GM12892 (cell line): ENCODE data around the gene KYNU.

Source experiments
- DNase-seq: peaks from one replicate; pipeline ENCODE4 v3.0.0; 2011; ENCODE audit not compliant: insufficient read length
- FAIRE-seq: peaks from 2 replicates; lab custom pipeline; 2011; peaks lifted over from hg19 to GRCh38; lab: Jason Lieb, UNC
- POLR2A ChIP-seq: IDR thresholded peaks from 2 replicates; pipeline ENCODE4 v1.6.1; 2011; ENCODE audit warnings: low read depth, low read length, control low read depth
- POLR2AphosphoS5 ChIP-seq: IDR thresholded peaks from 2 replicates; pipeline ENCODE4 v1.6.1; 2011; ENCODE audit warnings: low read depth, low read length, control low read depth
- TAF1 ChIP-seq: IDR thresholded peaks from 2 replicates; pipeline ENCODE4 v1.6.1; 2011; ENCODE audit warnings: low read depth, mild to moderate bottlenecking, control low read depth, low read length, borderline replicate concordance

KYNU gene

DNA sequence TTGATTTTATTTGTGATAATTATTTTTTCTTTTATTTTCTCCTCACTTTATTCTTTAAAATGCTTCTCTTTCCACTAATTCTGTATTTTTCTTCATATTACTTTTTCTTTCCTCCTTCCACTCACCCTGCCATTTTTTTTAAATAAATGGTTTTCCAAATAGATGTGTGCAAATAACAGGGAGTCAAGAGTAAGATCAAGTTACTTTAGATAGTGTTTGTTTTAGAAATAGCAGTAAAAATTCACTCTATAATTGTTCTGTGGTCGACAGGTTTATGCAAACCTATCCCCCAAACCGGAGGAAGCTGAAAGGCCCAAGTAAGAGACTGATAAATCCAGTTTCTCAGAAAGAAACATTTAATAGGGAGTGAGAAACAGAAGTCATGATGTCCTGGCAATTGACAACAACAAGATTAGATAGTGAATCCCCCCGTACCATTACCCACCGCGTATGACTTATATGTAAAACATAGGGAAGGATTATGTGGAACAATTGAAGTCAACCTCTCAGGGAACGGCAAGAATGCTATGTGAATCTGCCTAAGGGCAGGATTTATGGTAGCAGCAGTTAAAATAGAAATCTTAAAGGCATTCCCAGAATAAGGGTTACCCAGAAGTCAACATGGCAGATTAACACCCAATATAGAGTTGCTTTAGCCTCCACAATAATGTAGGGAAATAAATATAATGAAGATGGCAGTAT, 75.5 kb downstream of the KYNU start:
- TF ChIP-seq POLR2A = no peak
- TF ChIP-seq POLR2AphosphoS5 = no peak
- no peak for TF ChIP-seq TAF1
- no peak for FAIRE-seq
- no peak for DNase-seq

DNA sequence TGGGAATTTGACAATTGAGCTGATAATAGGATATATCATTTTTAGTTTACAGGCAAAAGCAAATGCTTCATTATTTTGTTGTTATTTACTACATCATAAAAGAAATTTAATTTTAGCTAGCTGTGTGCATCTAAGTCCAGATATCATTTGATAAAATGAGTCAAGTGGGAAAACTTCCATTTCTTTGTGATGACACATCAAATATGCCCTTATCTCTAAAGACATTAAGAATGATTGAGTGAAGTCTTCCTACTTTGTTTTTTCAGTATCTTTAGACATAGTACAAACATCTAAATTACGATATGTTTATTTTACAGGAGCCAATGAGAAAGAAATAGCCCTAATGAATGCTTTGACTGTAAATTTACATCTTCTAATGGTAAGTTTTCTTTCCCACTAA, 77.0 kb downstream of the KYNU start:
- DNase-seq = no peak

DNA sequence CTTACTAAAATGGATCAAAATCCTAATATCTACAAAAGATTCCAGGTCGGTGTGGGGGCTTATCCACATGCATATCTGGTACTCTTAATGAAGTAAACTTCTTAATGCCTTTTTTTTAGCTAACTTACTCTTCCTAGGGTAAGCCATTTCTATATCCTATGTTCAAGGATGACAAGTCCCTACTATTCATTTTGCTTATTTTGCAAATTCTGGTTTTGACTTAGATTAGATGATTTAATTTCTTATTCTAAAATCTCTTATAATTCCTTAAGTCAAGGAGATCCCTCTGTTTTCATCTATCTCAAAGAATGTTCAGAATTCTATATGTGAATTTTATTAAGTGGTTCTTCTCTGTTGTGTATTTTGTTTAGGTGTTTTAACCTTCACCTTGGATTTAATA, 79.7 kb downstream of the KYNU start:
- FAIRE-seq (no peak), DNase-seq (no peak)
- TF ChIP-seq TAF1 (no peak), POLR2A (no peak), POLR2AphosphoS5 (no peak)

More for the DNA sequence above, 77.0 kb downstream of the KYNU start:
- FAIRE-seq = no peak
- TF ChIP-seq POLR2A (no peak), TAF1 (no peak), POLR2AphosphoS5 (no peak)

DNA sequence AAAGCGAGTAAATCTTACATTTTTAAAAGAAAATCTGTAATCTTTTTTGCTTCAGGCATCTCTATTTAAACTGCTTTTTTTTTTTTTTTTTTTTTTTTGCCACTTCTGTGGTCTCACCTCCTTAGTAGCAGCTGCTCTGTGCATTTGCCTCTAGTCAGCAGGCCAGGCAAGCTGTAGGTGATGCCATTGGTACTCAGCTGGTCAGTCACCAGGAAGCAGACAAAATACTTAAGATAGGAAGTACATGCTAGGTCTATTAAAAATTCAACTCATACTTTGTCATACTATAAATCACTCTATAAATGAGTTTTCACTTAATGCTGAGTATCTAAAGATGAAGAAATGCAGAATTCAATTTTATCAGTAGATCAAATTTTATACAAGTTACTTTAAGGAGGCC, 83.7 kb downstream of the KYNU start:
- FAIRE-seq (no peak), DNase-seq (no peak)
- TF ChIP-seq POLR2A (no peak), POLR2AphosphoS5 (no peak), TAF1 (no peak)

DNA sequence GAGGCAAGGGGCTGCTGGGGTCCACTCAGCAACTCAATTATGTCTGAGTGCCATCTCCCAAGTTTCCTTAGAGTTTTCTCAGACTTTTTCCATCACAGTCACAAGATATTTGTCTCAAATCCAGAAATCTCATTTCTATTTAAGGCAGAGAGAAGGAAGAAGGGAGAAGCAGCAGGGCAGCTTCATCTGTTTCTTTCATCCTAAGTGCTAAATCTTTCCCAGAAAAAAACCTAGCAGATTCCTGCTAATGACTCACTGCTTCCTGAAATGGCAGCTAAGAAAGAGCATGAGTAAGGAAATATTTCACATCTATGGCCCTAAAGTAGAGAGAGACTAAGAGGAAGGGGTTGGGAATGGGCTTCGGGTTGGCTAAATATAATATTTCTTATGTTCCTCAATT, 88.0 kb downstream of the KYNU start:
- TF ChIP-seq TAF1 = no peak
- no peak for TF ChIP-seq POLR2A
- no peak for TF ChIP-seq POLR2AphosphoS5
- DNase-seq (no peak), FAIRE-seq (no peak)

DNA sequence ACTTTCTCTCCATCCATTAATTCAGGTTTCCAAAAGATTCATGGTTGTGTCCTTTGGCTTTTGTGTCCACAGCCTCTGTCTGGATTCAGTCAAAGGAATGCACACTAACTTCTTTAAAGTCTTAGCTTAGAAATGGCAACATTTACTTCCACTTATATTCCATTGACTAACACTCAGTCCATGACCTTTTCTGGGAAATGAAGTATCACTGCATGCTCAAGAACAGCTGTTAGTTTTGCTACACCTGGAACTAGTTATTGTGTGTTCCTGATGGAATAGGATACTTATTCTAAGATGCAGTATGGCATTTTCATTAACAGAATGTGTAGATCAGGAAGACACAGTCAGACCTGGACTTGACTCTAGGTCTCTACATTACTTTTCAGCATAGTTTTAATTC, 88.8 kb downstream of the KYNU start:
- FAIRE-seq = no peak
- DNase-seq = no peak
- TF ChIP-seq POLR2A (no peak), POLR2AphosphoS5 (no peak), TAF1 (no peak)

DNA sequence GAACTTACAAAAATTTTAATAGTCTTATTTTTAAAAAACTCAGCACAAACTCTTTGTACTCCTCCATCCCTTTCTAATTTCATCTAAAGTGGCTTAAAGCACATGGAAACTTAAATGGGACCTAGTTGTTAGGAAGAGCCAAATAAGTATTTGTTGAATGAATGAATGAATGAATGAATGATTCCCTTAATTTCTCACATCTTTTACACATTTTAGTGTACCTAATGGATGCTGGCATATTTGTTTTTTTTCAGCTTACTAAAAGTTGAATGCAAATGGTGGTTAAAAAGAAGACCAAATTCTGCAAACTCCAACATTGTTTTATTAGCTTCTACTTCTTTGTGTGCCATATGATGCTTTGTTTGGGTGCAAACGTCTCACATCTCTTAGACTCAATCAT, 89.6 kb downstream of the KYNU start:
- peak; percentile 30 for FAIRE-seq
- DNase-seq = no peak
- no peak for TF ChIP-seq POLR2A
- no peak for TF ChIP-seq TAF1
- no peak for TF ChIP-seq POLR2AphosphoS5

DNA sequence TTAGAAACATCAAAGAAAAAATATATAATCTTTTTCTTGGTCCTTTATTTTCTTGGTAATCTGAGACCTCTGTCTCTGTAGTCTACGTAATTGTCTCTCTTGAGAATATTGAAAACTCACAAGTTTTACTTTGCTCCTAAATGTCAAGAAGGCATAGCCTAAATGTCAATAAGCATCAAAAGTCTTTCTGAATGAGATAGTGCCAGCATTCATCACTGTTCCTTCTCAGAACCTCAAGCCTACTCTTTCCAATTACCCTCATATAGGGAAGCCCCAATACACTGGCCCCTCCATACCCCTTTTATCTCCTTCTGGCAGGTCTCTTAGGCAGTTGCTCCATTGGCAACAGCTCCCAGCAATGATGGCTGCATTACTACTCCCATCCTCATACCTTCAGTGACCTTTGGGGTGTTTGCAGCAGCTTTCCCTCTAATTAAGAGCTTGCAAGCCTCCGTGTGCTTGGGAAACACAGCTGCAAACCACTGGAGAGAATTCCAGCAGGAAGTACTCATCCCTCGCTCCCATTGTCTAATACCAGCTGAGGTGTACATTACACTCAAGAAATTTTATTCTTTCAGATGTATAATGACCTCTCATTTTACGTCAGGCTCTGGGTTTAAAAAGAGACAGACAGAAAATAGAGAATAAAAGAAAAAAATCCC, 95.8 kb downstream of the KYNU start:
- no peak for DNase-seq
- no peak for FAIRE-seq
- TF ChIP-seq POLR2A = no peak
- TF ChIP-seq POLR2AphosphoS5 = no peak
- TF ChIP-seq TAF1 = no peak

DNA sequence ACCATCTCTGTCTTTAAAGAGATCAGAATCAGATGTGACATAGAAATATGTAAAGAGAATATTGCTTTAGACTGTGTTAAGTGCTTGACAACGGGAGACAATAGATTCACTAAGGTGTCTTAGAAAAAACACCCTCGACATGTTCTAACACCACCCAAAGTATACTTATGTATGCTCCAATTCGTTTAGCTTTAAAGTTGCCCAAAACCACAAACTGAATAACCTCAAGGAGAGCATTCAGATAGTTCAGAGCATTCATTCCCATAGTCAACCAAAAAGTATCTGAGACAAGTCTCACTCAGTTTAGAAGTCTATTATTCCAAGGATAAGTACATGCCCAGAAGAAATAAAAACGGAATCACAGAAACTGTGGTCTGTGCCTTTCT, 96.4 kb downstream of the KYNU start:
- no peak for DNase-seq
- TF ChIP-seq POLR2AphosphoS5 (no peak), TAF1 (no peak), POLR2A (no peak)
- no peak for FAIRE-seq

DNA sequence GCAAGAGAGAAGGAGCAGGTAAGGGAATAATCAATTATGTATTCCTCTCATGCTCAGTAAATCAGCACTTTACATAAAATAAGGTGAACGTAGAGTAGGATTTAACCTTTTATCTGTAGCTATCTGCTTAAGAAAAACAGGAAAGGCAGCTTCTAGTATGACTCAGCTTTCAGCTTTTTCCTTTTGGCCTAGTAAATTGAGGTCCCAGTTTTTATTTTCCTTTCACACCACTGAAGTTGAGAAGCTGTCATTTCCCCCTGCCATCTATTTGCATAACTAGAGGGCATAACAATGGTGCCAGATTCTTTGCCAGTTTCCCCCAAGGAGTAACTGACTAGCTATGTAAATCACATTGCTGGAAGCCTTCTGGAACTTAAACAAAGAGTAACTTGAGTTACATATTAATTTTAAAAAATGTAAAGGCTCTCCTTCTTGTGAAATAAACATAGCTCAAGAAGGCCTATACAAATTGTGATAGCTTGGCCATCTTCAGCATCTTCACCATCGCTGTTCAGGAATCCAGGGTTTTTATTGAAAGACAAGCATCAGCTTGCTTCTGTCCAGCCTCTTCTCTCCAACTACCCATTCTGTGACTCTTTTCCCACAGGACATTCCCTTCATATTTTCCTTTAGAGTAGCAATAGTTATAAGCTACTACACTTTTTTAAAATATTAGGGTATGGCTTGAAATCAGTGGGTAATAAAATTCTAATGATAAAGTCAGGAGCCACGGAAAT, 97.0 kb downstream of the KYNU start:
- TF ChIP-seq POLR2A (no peak), TAF1 (no peak), POLR2AphosphoS5 (no peak)
- no peak for FAIRE-seq
- no peak for DNase-seq

DNA sequence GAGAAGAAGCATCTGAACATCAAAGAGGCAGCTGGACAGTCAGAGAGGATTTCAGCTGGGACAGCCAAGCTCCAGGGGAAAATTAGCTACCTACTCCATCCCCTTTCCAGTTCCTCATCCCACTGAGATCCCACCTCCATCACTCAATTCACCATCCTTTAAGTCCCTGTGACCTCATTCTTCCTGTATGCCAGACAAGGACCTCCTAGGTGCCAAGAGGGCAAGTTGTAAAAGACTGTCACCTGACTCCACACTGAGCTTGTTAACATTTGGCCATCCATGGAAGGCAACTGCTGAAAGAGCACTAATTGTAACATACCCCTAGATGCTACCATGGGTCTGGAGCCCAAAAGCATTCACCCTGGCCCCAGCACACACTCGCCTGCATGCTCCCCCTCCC, 97.8 kb downstream of the KYNU start:
- peak; percentile 53 for FAIRE-seq
- TF ChIP-seq POLR2A (no peak), POLR2AphosphoS5 (no peak), TAF1 (no peak)
- DNase-seq = no peak

DNA sequence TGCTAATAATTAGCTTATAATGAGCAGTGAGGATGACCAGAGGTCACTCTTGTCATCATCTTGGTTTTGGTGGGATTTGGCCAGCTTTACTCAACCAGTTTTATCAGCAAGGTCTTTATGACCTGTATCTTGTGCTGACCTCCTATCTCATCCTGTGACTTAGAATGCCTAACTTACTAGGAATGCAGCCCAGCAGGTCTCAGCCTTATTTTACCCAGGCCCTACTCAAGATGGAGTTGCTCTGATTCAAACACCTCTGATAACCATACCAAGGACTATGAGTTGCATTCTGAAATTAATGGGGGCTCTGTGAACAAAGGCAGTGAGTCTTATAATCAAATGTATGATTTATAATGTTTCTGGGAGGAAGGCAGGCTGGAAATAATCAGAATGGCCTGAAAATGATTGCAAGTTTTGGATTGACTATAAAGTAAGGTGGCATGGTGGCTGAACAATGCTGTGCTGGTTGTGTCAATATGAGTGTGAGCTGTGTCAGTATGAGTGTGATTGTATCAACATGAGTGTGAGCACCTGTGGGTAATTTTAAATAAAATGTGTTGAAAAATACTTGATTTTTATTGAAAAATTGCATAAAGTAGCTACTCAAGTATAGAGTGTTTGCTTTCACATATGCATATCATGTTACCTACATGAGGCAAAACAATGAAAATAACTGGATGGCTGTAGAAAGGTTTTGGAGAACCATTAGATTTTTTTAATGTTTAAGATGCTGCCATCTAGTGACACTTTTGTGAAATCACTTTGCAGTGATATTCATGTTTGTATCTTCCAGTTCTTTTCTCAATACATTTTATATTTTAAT, 103.0 kb downstream of the KYNU start:
- no peak for TF ChIP-seq TAF1
- TF ChIP-seq POLR2A = no peak
- TF ChIP-seq POLR2AphosphoS5 = no peak
- no peak for DNase-seq
- FAIRE-seq = peak; percentile 36
